Natural killer cell (primary cell): ENCODE measurements around the gene CMIP. TPM values are rescaled to one million over a fixed set of nuclear protein-coding genes. Genes with fewer than 3 reads are reported as not detected.
A peak's percentile ranks its signal among the peaks of the same experiment; 100 is the strongest.

Source experiments
- ATAC-seq, 3 donors: fragments of 150-1000 bp in 2 of 3; fragments of 200-7000 bp in 1 of 3; cut with Tn5 transposase; 1 replicate in 1 of 3; 2 replicates in 2 of 3; pipeline ENCODE4 v1.10.0; 2021; ENCODE audit warnings: mild to moderate bottlenecking in 2 of 3, moderate library complexity in 2 of 3
- DNase-seq, 2 donors: peaks; one replicate each; pipeline versions ENCODE4 v3.0.0 to v3.0.0-alpha.2; 2013 to 2021; ENCODE audit warnings: mixed read lengths in 1 of 2
- H3K27ac ChIP-seq: one replicate; pipeline ENCODE4 v1.5.1; 2013; ENCODE audit warnings: mild to moderate bottlenecking, low read length
- H3K27me3 ChIP-seq: one replicate; pipeline ENCODE4 v1.6.1; 2013; ENCODE audit warnings: low read length; ENCODE audit not compliant: control insufficient read depth, insufficient read depth
- H3K36me3 ChIP-seq: one replicate; pipeline ENCODE4 v1.6.1; 2013; ENCODE audit warnings: low read length; ENCODE audit not compliant: control insufficient read depth, insufficient read depth
- H3K4me1 ChIP-seq: one replicate; pipeline ENCODE4 v1.6.1; 2013; ENCODE audit warnings: low read length; ENCODE audit not compliant: control insufficient read depth, insufficient read depth
- H3K4me3 ChIP-seq: one replicate; pipeline ENCODE4 v1.5.1; 2013; ENCODE audit warnings: low read length
- H3K9me3 ChIP-seq: one replicate; pipeline ENCODE4 v1.6.1; 2013; ENCODE audit warnings: low read length; ENCODE audit not compliant: control insufficient read depth, insufficient read depth
- H3K27ac Mint-ChIP-seq, 2 donors: one replicate each; pipeline ENCODE4 v1.8.0; 2022; ENCODE audit warnings: mild to moderate bottlenecking in 2 of 2, mixed read lengths in 2 of 2, moderate library complexity in 1 of 2
- H3K27me3 Mint-ChIP-seq, 2 donors: one replicate each; pipeline ENCODE4 v1.8.0; 2022; ENCODE audit warnings: low read depth in 2 of 2, mixed read lengths in 2 of 2
- H3K36me3 Mint-ChIP-seq: one replicate; pipeline ENCODE4 v1.8.0; 2022; ENCODE audit warnings: mixed read lengths
- H3K4me1 Mint-ChIP-seq, 2 donors: one replicate each; pipeline ENCODE4 v1.8.0; 2022; ENCODE audit warnings: mixed read lengths in 2 of 2
- H3K4me3 Mint-ChIP-seq: one replicate; pipeline ENCODE4 v1.8.0; 2022; ENCODE audit warnings: mild to moderate bottlenecking, moderate library complexity, mixed read lengths
- H3K9me3 Mint-ChIP-seq, 2 donors: one replicate each; pipeline ENCODE4 v1.8.0; 2022; ENCODE audit warnings: mixed read lengths in 2 of 2
- WGBS: methylation state at CpG from one replicate; pipeline ENCODE4 v1.1.7; 2013; ENCODE audit warnings: missing lambda C conversion rate; ENCODE audit not compliant: insufficient coverage; 5-methylcytosine and 5-hydroxymethylcytosine counted together
- intact Hi-C: fragments of 100-400 bp; cut with micrococcal nuclease; formaldehyde crosslinking; loops from one replicate; pipeline ENCODE4 v1.14.2; 2022
- total RNA-seq, 4 donors: library from RNA; stranded (reverse); fragments of 120-200 nt in 1 of 4; gene quantifications; one replicate each; pipeline versions ENCODE4 v1.2.3 to v1.2.4, GENCODE V29; 2013 to 2022
- TF ChIP-seq, protein P1 (sequence below): fragments of 200-600 bp; IDR thresholded peaks from one replicate; pipeline ENCODE4 v1.8.0; 2022; ENCODE audit warnings: antibody characterized with exemption

The CMIP gene
- total RNA-seq, 3 donors from 2014 or later (not counting 1 experiment from before 2014, with no cell fraction given), result 88.2 to 115 (median 91.5) TPM

DNA sequence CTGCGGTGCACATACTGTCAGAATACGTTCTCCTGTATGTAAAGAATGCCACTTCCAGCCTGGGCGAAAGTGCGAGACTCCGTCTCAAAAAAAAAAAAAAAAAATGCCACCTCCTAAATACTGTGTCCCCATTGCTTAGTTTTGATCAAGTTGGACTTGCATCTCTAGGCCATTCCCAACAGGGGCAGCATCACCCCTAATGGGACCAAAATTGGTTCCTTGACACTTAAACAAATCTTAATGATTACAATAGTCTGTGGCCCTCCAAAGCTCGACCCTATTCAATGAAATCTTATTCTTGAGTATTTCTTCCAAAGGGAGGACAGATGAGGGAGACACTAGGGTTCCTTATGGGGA is 179.8 kb downstream of the CMIP start:
- ATAC-seq, result no peak
- H3K27me3 ChIP-seq, result no peaks in the 10 kb centered on the region
- WGBS, result 94% methylated on average over 5 of the region's 6 CpGs
- intact Hi-C loops, result loop anchor here (5.0 kb wide), 1 partner anchor 257 kb away; no protein-coding TSS in a partner anchor
- TF ChIP-seq, protein P1, sequence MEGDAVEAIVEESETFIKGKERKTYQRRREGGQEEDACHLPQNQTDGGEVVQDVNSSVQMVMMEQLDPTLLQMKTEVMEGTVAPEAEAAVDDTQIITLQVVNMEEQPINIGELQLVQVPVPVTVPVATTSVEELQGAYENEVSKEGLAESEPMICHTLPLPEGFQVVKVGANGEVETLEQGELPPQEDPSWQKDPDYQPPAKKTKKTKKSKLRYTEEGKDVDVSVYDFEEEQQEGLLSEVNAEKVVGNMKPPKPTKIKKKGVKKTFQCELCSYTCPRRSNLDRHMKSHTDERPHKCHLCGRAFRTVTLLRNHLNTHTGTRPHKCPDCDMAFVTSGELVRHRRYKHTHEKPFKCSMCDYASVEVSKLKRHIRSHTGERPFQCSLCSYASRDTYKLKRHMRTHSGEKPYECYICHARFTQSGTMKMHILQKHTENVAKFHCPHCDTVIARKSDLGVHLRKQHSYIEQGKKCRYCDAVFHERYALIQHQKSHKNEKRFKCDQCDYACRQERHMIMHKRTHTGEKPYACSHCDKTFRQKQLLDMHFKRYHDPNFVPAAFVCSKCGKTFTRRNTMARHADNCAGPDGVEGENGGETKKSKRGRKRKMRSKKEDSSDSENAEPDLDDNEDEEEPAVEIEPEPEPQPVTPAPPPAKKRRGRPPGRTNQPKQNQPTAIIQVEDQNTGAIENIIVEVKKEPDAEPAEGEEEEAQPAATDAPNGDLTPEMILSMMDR, result no peak
- no peak for DNase-seq
- H3K27ac ChIP-seq, result no peak overlapping the region
- no peaks in the 10 kb centered on the region for H3K9me3 ChIP-seq
- no peak overlapping the region for H3K4me3 Mint-ChIP-seq
- peaks cover 8% of the 10 kb centered on the region for H3K4me1 ChIP-seq
- H3K9me3 Mint-ChIP-seq, result no peaks in the 10 kb centered on the region
- no peaks in the 10 kb centered on the region for H3K36me3 Mint-ChIP-seq
- peaks cover 0 to 2% of the 10 kb centered on the region in 2 donors for H3K4me1 Mint-ChIP-seq
- peaks cover 12% of the 10 kb centered on the region for H3K36me3 ChIP-seq
- H3K27me3 Mint-ChIP-seq, result no peaks in the 10 kb centered on the region
- no peak overlapping the region for H3K4me3 ChIP-seq
- H3K27ac Mint-ChIP-seq, result peak overlapping the region; percentile 18 to 56

DNA sequence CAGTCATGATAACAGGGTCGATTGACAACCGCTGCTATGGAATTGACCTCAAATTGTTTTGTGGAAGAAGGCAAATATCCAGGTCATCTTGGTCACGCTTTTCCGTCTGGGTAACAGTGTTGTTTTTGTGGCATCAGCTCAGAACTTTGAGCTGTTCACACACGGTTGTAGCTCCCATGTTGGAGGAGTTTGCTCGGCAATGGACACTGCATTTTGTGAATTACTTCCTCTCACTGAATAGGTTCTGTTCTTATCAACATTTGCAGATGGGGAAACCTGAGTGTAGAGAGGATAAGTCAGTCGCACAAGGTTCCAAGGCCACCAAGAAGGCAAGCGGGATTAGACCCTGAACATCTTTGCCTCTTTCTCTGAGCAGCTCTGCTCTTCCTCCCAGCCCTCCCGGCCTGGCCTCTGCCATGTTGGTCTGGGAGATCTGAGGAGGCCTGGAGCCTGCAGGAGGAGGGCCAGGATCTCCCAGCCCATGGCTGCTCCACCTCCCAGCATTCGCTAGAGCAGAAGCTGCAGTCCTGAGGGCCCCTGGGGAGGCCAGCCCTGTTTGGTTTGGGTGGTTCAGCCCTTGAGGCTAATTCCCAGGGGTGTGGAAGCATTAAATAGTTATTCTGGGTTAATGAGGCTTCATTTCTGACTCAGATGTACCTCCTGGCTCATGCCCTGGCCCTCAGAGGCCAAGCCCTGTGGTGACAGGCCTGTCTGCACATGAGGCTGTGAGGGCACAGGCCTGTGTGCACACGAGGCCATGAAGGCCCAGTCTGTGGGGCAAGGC is 180.3 kb downstream of the CMIP start:
- H3K27ac Mint-ChIP-seq, result peak overlapping the region in 1 of 2 donors; percentile 18
- no peaks in the 10 kb centered on the region for H3K27me3 Mint-ChIP-seq
- H3K4me3 ChIP-seq, result no peak overlapping the region
- ATAC-seq (no peak), DNase-seq (no peak)
- H3K4me1 ChIP-seq, result peaks cover 8% of the 10 kb centered on the region
- intact Hi-C loops, result loop anchor here (5.0 kb wide), 1 partner anchor 258 kb away; no protein-coding TSS in a partner anchor
- no peaks in the 10 kb centered on the region for H3K36me3 Mint-ChIP-seq
- H3K36me3 ChIP-seq, result peaks cover 12% of the 10 kb centered on the region
- peaks cover 0 to 5% of the 10 kb centered on the region in 2 donors for H3K4me1 Mint-ChIP-seq
- no peak overlapping the region for H3K27ac ChIP-seq
- TF ChIP-seq, protein P1, result no peak
- H3K4me3 Mint-ChIP-seq, result no peak overlapping the region
- no peaks in the 10 kb centered on the region for H3K9me3 ChIP-seq
- no peaks in the 10 kb centered on the region for H3K27me3 ChIP-seq
- 84% methylated on average over 11 of the region's 11 CpGs for WGBS
- H3K9me3 Mint-ChIP-seq, result no peaks in the 10 kb centered on the region

DNA sequence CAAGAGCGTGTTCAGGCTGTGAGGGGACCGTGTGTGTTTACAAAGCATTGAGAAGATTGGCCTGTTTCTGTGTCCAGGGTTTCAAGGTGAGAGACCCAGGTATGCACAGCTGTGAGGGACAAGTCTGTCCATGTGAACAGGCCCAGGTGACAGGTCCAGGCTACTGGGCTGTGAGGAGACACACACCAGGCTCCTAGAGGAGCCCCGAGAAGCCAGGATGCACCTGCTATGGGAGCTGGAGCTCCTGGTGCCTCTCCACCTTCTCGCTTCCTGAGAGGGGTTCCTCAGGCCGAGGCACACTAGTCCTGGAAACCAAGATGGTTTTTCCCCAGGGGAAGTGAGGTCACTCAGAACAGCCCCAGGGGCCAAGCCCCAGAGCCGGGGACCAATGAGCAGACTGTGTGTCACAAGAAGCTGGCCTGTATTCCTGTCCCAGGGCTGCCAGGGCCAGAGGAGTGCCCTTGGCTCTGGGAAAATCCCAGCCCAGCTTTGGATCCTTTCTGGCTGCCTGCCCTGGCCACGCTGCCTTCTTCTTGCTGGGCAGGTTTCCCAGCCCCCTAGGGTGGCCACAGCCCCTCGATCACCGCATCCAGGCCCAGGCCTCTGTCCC is 181.0 kb downstream of the CMIP start:
- no peaks in the 10 kb centered on the region for H3K36me3 Mint-ChIP-seq
- intact Hi-C loops, result no loop called here
- Histone ChIP-seq H3K4me3 (no peak overlapping the region), H3K36me3 (peaks cover 12% of the 10 kb centered on the region), H3K9me3 (no peaks in the 10 kb centered on the region), H3K4me1 (peaks cover 8% of the 10 kb centered on the region), H3K27me3 (no peaks in the 10 kb centered on the region), H3K27ac (no peak overlapping the region)
- peak in 1 of 3 donors; percentile 14 for ATAC-seq
- DNase-seq, result no peak
- H3K27me3 Mint-ChIP-seq, result no peaks in the 10 kb centered on the region
- H3K4me1 Mint-ChIP-seq, result peaks cover 0 to 5% of the 10 kb centered on the region in 2 donors
- TF ChIP-seq, protein P1, result no peak
- no peaks in the 10 kb centered on the region for H3K9me3 Mint-ChIP-seq
- no peak overlapping the region for H3K4me3 Mint-ChIP-seq
- H3K27ac Mint-ChIP-seq, result no peak overlapping the region
- 82% methylated on average over 9 of the region's 9 CpGs for WGBS
